Natural killer cell (primary cell): ENCODE data around the gene SYNE2. TPM values are rescaled to one million over a fixed set of nuclear protein-coding genes. Genes with fewer than 3 reads are reported as not detected.

Source experiments
- ATAC-seq, 3 donors: fragments of 150-1000 bp in 2 of 3; fragments of 200-7000 bp in 1 of 3; cut with Tn5 transposase; 1 replicate in 1 of 3; 2 replicates in 2 of 3; pipeline ENCODE4 v1.10.0; 2021; ENCODE audit warnings: mild to moderate bottlenecking in 2 of 3, moderate library complexity in 2 of 3
- DNase-seq, 2 donors: peaks; one replicate each; pipeline versions ENCODE4 v3.0.0 to v3.0.0-alpha.2; 2013 to 2021; ENCODE audit warnings: mixed read lengths in 1 of 2
- H3K27ac ChIP-seq: one replicate; pipeline ENCODE4 v1.5.1; 2013; ENCODE audit warnings: mild to moderate bottlenecking, low read length
- H3K27me3 ChIP-seq: one replicate; pipeline ENCODE4 v1.6.1; 2013; ENCODE audit warnings: low read length; ENCODE audit not compliant: control insufficient read depth, insufficient read depth
- H3K36me3 ChIP-seq: one replicate; pipeline ENCODE4 v1.6.1; 2013; ENCODE audit warnings: low read length; ENCODE audit not compliant: control insufficient read depth, insufficient read depth
- H3K4me1 ChIP-seq: one replicate; pipeline ENCODE4 v1.6.1; 2013; ENCODE audit warnings: low read length; ENCODE audit not compliant: control insufficient read depth, insufficient read depth
- H3K4me3 ChIP-seq: one replicate; pipeline ENCODE4 v1.5.1; 2013; ENCODE audit warnings: low read length
- H3K9me3 ChIP-seq: one replicate; pipeline ENCODE4 v1.6.1; 2013; ENCODE audit warnings: low read length; ENCODE audit not compliant: control insufficient read depth, insufficient read depth
- H3K27ac Mint-ChIP-seq, 2 donors: one replicate each; pipeline ENCODE4 v1.8.0; 2022; ENCODE audit warnings: mild to moderate bottlenecking in 2 of 2, mixed read lengths in 2 of 2, moderate library complexity in 1 of 2
- H3K27me3 Mint-ChIP-seq, 2 donors: one replicate each; pipeline ENCODE4 v1.8.0; 2022; ENCODE audit warnings: low read depth in 2 of 2, mixed read lengths in 2 of 2
- H3K36me3 Mint-ChIP-seq: one replicate; pipeline ENCODE4 v1.8.0; 2022; ENCODE audit warnings: mixed read lengths
- H3K4me1 Mint-ChIP-seq, 2 donors: one replicate each; pipeline ENCODE4 v1.8.0; 2022; ENCODE audit warnings: mixed read lengths in 2 of 2
- H3K4me3 Mint-ChIP-seq: one replicate; pipeline ENCODE4 v1.8.0; 2022; ENCODE audit warnings: mild to moderate bottlenecking, moderate library complexity, mixed read lengths
- H3K9me3 Mint-ChIP-seq, 2 donors: one replicate each; pipeline ENCODE4 v1.8.0; 2022; ENCODE audit warnings: mixed read lengths in 2 of 2
- CTCF ChIP-seq: fragments of 200-600 bp; IDR thresholded peaks from one replicate; pipeline ENCODE4 v1.8.0; 2022; ENCODE audit warnings: antibody characterized with exemption
- WGBS: methylation state at CpG from one replicate; pipeline ENCODE4 v1.1.7; 2013; ENCODE audit warnings: missing lambda C conversion rate; ENCODE audit not compliant: insufficient coverage; 5-methylcytosine and 5-hydroxymethylcytosine counted together
- intact Hi-C: fragments of 100-400 bp; cut with micrococcal nuclease; formaldehyde crosslinking; loops from one replicate; pipeline ENCODE4 v1.14.2; 2022
- total RNA-seq, 4 donors: library from RNA; stranded (reverse); fragments of 120-200 nt in 1 of 4; gene quantifications; one replicate each; pipeline versions ENCODE4 v1.2.3 to v1.2.4, GENCODE V29; 2013 to 2022

SYNE2 gene
- total RNA-seq, 3 donors from 2014 or later (not counting 1 experiment from before 2014, with no cell fraction given), result 325 to 434 (median 373) TPM

GRCh38 chr14:63991833-63992232 is 139.0 kb downstream of the SYNE2 start:
- H3K9me3 Mint-ChIP-seq, result no peaks in the 10 kb centered on the region
- peak; percentile 77 to 86 (median 79) for ATAC-seq
- WGBS, result 27% methylated on average over 7 of the region's 7 CpGs
- Histone ChIP-seq H3K27ac (peak overlapping the region; percentile 19), H3K27me3 (no peaks in the 10 kb centered on the region), H3K4me3 (no peak overlapping the region), H3K36me3 (peaks cover 27% of the 10 kb centered on the region), H3K9me3 (no peaks in the 10 kb centered on the region), H3K4me1 (peaks cover 13% of the 10 kb centered on the region)
- intact Hi-C loops, result no loop called here
- TF ChIP-seq CTCF, result no peak
- peak overlapping the region; percentile 7 for H3K4me3 Mint-ChIP-seq
- H3K4me1 Mint-ChIP-seq, result peaks cover 24 to 30% of the 10 kb centered on the region in 2 donors
- H3K27ac Mint-ChIP-seq, result peak overlapping the region; percentile 77 to 88
- H3K27me3 Mint-ChIP-seq, result no peaks in the 10 kb centered on the region
- H3K36me3 Mint-ChIP-seq, result peaks cover 18% of the 10 kb centered on the region
- DNase-seq, result no peak

- Histone ChIP-seq H3K27ac (no peak overlapping the region), H3K36me3 (peaks cover 33% of the 10 kb centered on the region), H3K4me3 (no peak overlapping the region), H3K9me3 (no peaks in the 10 kb centered on the region), H3K4me1 (peaks cover 13% of the 10 kb centered on the region), H3K27me3 (no peaks in the 10 kb centered on the region)
- intact Hi-C loops, result no loop called here
- DNase-seq (no peak), ATAC-seq (no peak)
- Mint-ChIP-seq H3K9me3 (no peaks in the 10 kb centered on the region), H3K27ac (peak overlapping the region; percentile 77 to 88), H3K4me3 (peak overlapping the region; percentile 28), H3K27me3 (no peaks in the 10 kb centered on the region), H3K4me1 (peaks cover 24 to 30% of the 10 kb centered on the region in 2 donors), H3K36me3 (peaks cover 28% of the 10 kb centered on the region)
- WGBS, result 99% methylated on average over 6 of the region's 6 CpGs
- no peak for TF ChIP-seq CTCF
Observed at GRCh38 chr14:63992858-63993257, 140.1 kb downstream of the SYNE2 start.

- H3K27ac ChIP-seq, result no peak overlapping the region
- WGBS, result 97% methylated on average over 3 of the region's 3 CpGs
- DNase-seq (peak in 1 of 2 donors; percentile 36), ATAC-seq (no peak)
- Mint-ChIP-seq H3K4me1 (peaks cover 18 to 24% of the 10 kb centered on the region in 2 donors), H3K27me3 (no peaks in the 10 kb centered on the region), H3K36me3 (peaks cover 29% of the 10 kb centered on the region), H3K27ac (no peak overlapping the region), H3K4me3 (no peak overlapping the region), H3K9me3 (no peaks in the 10 kb centered on the region)
- peaks cover 43% of the 10 kb centered on the region for H3K36me3 ChIP-seq
- intact Hi-C loops, result loop anchor here (1.0 kb wide), 1 partner anchor 153 kb away; no protein-coding TSS in a partner anchor
- no peak for TF ChIP-seq CTCF
- H3K4me1 ChIP-seq, result peaks cover 13% of the 10 kb centered on the region
- no peaks in the 10 kb centered on the region for H3K27me3 ChIP-seq
- no peak overlapping the region for H3K4me3 ChIP-seq
- no peaks in the 10 kb centered on the region for H3K9me3 ChIP-seq
Observed at GRCh38 chr14:63993992-63994391, 141.2 kb downstream of the SYNE2 start.

GRCh38 chr14:63995285-63995684 is 142.5 kb downstream of the SYNE2 start:
- TF ChIP-seq CTCF, result no peak
- intact Hi-C loops, result no loop called here
- H3K27me3 Mint-ChIP-seq, result no peaks in the 10 kb centered on the region
- no peak overlapping the region for H3K27ac ChIP-seq
- H3K4me1 Mint-ChIP-seq, result peaks cover 18 to 24% of the 10 kb centered on the region in 2 donors
- ATAC-seq (no peak), DNase-seq (no peak)
- no peaks in the 10 kb centered on the region for H3K9me3 Mint-ChIP-seq
- H3K27me3 ChIP-seq, result no peaks in the 10 kb centered on the region
- H3K4me1 ChIP-seq, result peaks cover 13% of the 10 kb centered on the region
- H3K9me3 ChIP-seq, result no peaks in the 10 kb centered on the region
- H3K4me3 ChIP-seq, result no peak overlapping the region
- H3K36me3 ChIP-seq, result peaks cover 56% of the 10 kb centered on the region
- no peak overlapping the region for H3K4me3 Mint-ChIP-seq
- peaks cover 40% of the 10 kb centered on the region for H3K36me3 Mint-ChIP-seq
- 91% methylated on average over 4 of the region's 4 CpGs for WGBS
- H3K27ac Mint-ChIP-seq, result no peak overlapping the region
